Kidney (tissue), 14 donors: Measurements from ENCODE around the gene DDX31. TPM values are rescaled to one million over a fixed set of nuclear protein-coding genes. Genes with fewer than 3 reads are reported as not detected.
"Not testable (repeated sequence)": the region's sequence is repeated elsewhere in the genome, so short reads cannot be mapped to it uniquely, and the experiment has no call there.

ENCODE experiments used
- DNase-seq, 5 donors: peaks; one replicate each; pipeline ENCODE4 v3.0.0-alpha.2; 2013 to 2020
- FAIRE-seq: peaks from 2 replicates; lab custom pipeline; 2012; peaks lifted over from hg19 to GRCh38; lab: Jason Lieb, UNC
- H3K27ac ChIP-seq, 2 donors: one replicate each; pipeline ENCODE4 v1.7.0; 2013; ENCODE audit warnings: low read depth in 2 of 2, low read length in 2 of 2, inconsistent platforms in 1 of 2
- H3K27me3 ChIP-seq: one replicate; pipeline ENCODE4 v1.7.1; 2013; ENCODE audit warnings: low read length, inconsistent platforms; ENCODE audit not compliant: control insufficient read depth, insufficient read depth
- H3K36me3 ChIP-seq, 3 donors: one replicate each; pipeline versions ENCODE4 v1.7.0 to v1.7.1; 2013; ENCODE audit warnings: low read length in 3 of 3, control low read depth in 1 of 3, inconsistent platforms in 1 of 3; ENCODE audit not compliant: insufficient read depth in 3 of 3, control insufficient read depth in 2 of 3
- H3K4me1 ChIP-seq, 3 donors: one replicate each; pipeline versions ENCODE4 v1.7.0 to v1.7.1; 2013; ENCODE audit warnings: low read length in 3 of 3, inconsistent platforms in 1 of 3, low read depth in 1 of 3; ENCODE audit not compliant: control insufficient read depth in 2 of 3, insufficient read depth in 2 of 3
- H3K4me3 ChIP-seq, 3 donors: one replicate each; pipeline versions ENCODE4 v1.7.0 to v1.8.1; 2013; ENCODE audit warnings: low read length in 3 of 3, control low read depth in 1 of 3, inconsistent platforms in 1 of 3
- H3K9ac ChIP-seq, 3 donors: one replicate each; pipeline versions ENCODE4 v1.7.0 to v1.7.1; 2013; ENCODE audit warnings: low read length in 3 of 3, control low read depth in 1 of 3, inconsistent platforms in 1 of 3
- H3K9me3 ChIP-seq, 3 donors: one replicate each; pipeline versions ENCODE4 v1.7.0 to v1.7.1; 2013; ENCODE audit warnings: low read length in 3 of 3, control low read depth in 1 of 3, inconsistent platforms in 1 of 3; ENCODE audit not compliant: control insufficient read depth in 2 of 3, insufficient read depth in 1 of 3
- CTCF ChIP-seq: IDR thresholded peaks from 3 replicates; pipeline ENCODE4 v1.5.1; 2012; ENCODE audit warnings: mild to moderate bottlenecking, moderate library complexity, borderline replicate concordance; ENCODE audit not compliant: insufficient read depth; ENCODE audit errors: extremely low read depth
- intact Hi-C: fragments of 100-400 bp; cut with DNase I; formaldehyde crosslinking; loops from one replicate; pipeline ENCODE4 v1.11.1; 2022
- polyA plus RNA-seq: library from polyadenylated mRNA; stranded (reverse); fragments of 350-450 nt; fragmentation: Illumina TruSeq; extraction: RNeasy Lipid Tissue Mini Kit (QIAGEN cat#74804); gene quantifications from one replicate; pipeline ENCODE4 v1.2.3, GENCODE V29; 2014; ENCODE audit warnings: low read depth, low replicate concordance; ENCODE audit not compliant: insufficient read depth
- total RNA-seq: library from RNA; stranded (reverse); fragmentation: NEBNext Ultra II Directional; extraction: Animal tissue kit (Norgen Biotek cat#: 25700); gene quantifications from one replicate; pipeline ENCODE4 v1.2.1, GENCODE V29; 2021
- donor health status: control.
- donor health status: control.
- donor health status: control.
- donor health status: control.
- donor health status: control.
- donor health status: DM: yes; HTN: yes; CAD: no.
- donor health status: Normal renal cell carcinoma (clear cell type).

DDX31 gene
- total and polyA plus RNA-seq, 2 donors from 2014 or later, result 6.4 to 27.6 TPM

- Histone ChIP-seq H3K4me1 (no peaks in the 10 kb centered on the region), H3K9ac (no peak overlapping the region), H3K9me3 (no peaks in the 10 kb centered on the region), H3K36me3 (no peaks in the 10 kb centered on the region), H3K27ac (no peak overlapping the region), H3K4me3 (no peak overlapping the region), H3K27me3 (no peaks in the 10 kb centered on the region)
- intact Hi-C loops, result no loop called here
- no peak for TF ChIP-seq CTCF
- FAIRE-seq (no peak), DNase-seq (no peak)
Observed at GRCh38 chr9:132716007-132716406, 46.2 kb upstream of the DDX31 start.

- no peaks in the 10 kb centered on the region for H3K36me3 ChIP-seq
- H3K9me3 ChIP-seq, result no peaks in the 10 kb centered on the region
- no peaks in the 10 kb centered on the region for H3K27me3 ChIP-seq
- no peak for TF ChIP-seq CTCF
- intact Hi-C loops, result no loop called here
- no peaks in the 10 kb centered on the region for H3K4me1 ChIP-seq
- H3K9ac ChIP-seq, result no peak overlapping the region
- no peak for DNase-seq
- H3K27ac ChIP-seq, result no peak overlapping the region
- FAIRE-seq, result no peak
- no peak overlapping the region for H3K4me3 ChIP-seq
Observed at GRCh38 chr9:132712753-132713152, 43.0 kb upstream of the DDX31 start.

GRCh38 chr9:132711846-132712245 is 42.1 kb upstream of the DDX31 start:
- H3K4me1 ChIP-seq, result no peaks in the 10 kb centered on the region
- no peaks in the 10 kb centered on the region for H3K9me3 ChIP-seq
- no peaks in the 10 kb centered on the region for H3K36me3 ChIP-seq
- H3K27ac ChIP-seq, result no peak overlapping the region
- no peak for FAIRE-seq
- DNase-seq, result no peak
- no peak overlapping the region for H3K9ac ChIP-seq
- no peak overlapping the region for H3K4me3 ChIP-seq
- no peak for TF ChIP-seq CTCF
- intact Hi-C loops, result no loop called here
- no peaks in the 10 kb centered on the region for H3K27me3 ChIP-seq

GRCh38 chr9:132711152-132711551 is 41.4 kb upstream of the DDX31 start:
- H3K4me3 ChIP-seq, DNase-seq, FAIRE-seq, H3K36me3 ChIP-seq, H3K9me3 ChIP-seq, intact Hi-C loops, H3K9ac ChIP-seq, H3K27ac ChIP-seq, H3K4me1 ChIP-seq, H3K27me3 ChIP-seq: not testable (repeated sequence)
